ENCODE measurements around the gene SLC13A2.
"Not testable (repeated sequence)": the region's sequence is repeated elsewhere in the genome, so short reads cannot be mapped to it uniquely, and the experiment has no call there.

GRCh38 chr17:28468033-28468735 lies 5.3 kb upstream of the SLC13A2 start:
- TF ChIP-seq EZH2 (IDR thresholded peaks at IDR 0.05; ENCODE audit: borderline replicate concordance, low read depth, low read length, severe bottlenecking); CTCF (IDR thresholded peaks at IDR 0.05; ENCODE audit: extremely low read depth in 1 of 2, insufficient read depth in 1 of 2, low read depth in 1 of 2, low read length in 2 of 2): not testable (repeated sequence)
